Stimulated activated CD4-positive, alpha-beta T cell treated with anti-CD3 and anti-CD28 coated beads, Interleukin-2, amount 100 ng/mL, for 48 hours (primary cell): Measurements from ENCODE around the gene STOML2.

ENCODE experiments used
- DNase-seq, 2 donors: peaks; one replicate each; pipeline ENCODE4 v3.0.0-alpha.2; 2020

Gene STOML2

DNA sequence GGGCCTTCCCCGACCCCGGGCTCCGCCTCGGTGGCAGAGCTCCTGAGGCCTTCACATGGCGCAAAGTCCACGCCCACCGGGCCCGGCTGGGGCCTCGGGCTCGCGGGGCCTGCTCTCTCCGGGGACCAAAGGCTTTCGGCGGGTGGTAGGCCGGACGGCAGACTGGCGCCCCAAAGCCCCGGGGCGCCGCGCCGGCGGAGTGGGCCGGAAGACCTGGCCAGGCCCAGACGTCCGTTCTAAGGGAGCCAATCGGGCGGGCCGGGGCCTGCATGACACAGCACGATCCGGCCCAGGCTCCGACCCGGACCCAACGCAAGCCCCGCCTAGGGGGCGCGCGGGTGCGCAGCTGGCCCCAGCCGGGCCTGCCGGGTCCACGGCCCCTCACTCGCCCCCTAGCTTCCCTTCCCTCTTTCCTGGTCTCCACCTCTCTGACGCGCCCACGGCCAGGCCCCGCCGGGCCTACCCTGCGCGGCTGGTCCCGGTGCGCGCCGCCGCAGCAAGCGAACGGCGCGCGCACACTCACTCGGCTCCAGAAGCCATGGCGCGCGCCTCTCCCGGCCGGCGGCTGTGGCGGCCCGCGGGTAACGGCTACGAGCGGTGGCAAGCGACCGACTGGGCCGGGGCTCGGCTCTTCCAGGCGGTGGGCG is 31.0 kb downstream of the STOML2 start:
- peak; percentile 56 to 61 for DNase-seq

DNA sequence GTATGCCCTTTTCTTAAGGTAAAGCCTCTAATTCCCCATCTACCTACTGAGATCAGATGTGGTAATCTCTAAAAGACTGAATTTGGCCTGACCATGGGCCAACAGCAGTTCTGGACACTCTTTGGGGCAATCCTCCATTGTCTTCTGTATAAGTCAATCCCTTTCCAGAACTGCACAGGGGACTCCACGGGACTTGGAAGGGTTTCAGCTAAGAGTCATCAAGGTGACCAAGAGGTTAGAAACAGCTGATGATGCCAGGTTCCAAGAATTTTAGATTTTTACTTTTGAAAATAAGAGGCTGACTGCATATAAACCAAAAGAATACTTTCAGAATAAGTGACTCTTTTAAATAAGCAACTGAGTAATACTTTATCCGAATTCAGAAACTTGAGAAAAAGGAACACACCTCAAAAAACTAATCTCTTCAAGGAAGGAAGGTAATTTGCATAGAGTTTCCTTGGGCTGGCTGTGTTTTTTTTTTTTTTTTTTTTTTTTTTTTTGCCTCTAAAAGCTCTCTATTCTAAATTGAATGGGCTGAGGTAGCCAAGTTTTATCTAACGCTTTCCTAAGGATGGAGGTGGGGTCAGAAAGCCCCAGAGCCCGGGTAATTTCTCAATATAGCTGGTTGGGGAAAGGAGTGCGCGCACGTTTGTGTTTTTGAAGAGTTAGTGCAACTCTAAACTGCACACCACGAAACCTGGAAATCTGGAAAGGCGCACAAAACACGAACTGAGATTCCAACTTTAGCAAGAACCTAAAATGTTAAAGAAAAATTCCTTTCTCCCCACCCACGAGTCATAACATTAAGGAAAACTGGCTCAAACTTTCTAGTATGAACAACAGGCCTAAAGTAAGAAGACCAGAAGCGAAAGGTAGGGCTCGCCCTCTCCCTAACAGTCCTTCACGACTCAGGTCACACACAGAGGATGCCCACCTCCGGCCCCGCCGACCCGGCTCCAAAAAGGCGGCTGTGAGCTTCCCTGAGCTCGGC is 31.8 kb downstream of the STOML2 start:
- DNase-seq = no peak

DNA sequence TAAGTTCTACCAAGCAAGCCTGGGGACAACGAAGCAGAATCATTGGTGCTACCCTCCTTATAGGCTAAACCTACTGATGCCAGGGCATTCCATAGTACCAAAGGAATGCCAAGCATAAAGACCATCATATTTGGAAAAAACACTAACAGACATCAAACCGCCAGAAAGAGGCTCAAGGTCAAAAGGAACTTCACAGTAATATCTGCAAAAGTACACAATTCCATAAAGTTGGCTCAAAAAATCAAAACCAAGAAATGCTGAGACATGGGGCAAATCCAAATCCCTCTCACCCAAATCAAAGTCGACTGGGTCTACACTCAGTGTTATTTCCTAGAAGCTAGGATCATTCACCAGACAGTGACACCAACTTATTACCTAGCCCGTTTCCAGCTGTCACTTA is 33.9 kb downstream of the STOML2 start:
- DNase-seq = no peak

DNA sequence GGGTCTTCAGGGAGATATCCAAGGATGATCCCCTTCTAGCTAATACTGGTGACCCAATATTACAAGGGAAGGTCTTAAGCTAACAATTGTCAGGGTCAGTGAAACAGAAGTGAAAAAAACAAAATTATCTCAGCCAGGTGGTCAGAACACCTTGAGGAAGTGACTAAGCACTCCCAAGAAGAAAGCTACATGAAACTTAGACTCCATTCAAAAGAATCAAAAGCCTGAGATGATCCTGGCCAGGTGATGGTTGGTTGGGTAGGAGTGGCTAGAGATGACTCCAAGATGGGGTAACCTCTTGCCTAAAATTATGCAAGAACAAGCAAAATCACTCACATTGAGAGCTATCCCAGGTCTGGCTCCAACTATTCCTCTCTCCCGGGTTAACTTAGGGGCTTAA is 35.9 kb downstream of the STOML2 start:
- no peak for DNase-seq

DNA sequence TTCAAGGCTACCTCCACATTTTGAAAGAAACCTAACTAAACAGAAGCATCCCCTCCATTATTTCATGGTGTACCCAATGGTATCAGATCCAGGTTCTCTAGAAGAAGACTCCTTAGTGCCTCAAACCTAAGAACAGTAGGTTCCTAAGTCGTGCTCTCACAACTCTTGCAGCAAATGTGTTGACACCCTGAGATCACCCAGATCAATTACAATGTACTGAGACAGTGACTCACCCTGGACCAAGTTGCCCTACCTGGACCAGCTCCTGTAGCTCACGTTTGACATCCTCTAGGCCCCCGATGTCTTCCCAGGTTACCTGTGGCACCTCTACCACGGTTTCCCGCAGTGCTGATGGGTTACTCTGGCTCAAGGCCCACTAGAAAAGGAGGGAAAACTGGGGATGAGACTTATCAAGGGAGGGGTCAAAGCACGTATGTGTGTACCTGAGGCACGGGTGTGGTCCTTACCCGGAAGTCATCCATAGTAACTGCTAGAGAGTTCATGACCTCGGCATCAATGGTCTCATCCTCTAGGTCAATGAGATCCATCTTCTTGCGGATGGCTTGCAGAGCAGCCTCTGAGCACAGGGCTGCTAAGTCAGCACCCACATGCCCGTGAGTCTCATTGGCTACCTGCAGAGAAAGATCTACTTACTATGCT is 42.3 kb downstream of the STOML2 start:
- DNase-seq = no peak

DNA sequence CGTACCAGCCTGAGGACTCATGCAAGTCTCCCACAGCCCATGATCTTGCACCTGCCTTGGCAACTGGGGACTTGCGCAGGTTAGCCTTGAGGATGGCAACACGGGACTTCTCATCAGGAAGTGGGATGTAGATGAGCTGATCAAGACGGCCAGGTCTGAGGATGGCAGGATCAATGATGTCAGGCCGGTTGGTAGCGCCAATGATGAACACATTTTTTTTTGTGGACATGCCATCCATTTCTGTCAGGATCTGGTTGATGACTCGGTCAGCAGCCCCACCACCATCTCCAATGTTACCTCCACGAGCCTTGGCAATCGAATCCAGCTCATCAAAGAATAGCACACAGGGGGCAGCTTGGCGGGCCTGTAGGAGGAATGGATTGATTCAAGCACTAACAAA is 43.5 kb downstream of the STOML2 start:
- DNase-seq = no peak

DNA sequence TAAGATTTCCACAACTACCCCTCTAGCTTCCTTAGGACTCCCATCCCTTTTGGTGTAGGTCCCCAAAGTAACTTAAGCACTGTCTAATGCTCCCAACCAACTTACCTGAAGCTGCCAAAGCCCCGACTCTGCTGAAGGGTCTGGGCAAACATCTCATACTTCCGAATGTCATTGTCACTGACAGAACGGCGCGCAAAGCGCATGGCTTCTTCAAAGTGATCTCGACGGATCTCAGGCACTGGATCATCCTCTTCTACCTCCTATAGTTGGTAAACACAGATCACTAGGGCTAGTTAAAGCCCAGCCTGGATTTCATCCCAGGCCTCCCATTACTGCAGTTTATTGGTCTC is 45.7 kb downstream of the STOML2 start:
- DNase-seq = no peak

DNA sequence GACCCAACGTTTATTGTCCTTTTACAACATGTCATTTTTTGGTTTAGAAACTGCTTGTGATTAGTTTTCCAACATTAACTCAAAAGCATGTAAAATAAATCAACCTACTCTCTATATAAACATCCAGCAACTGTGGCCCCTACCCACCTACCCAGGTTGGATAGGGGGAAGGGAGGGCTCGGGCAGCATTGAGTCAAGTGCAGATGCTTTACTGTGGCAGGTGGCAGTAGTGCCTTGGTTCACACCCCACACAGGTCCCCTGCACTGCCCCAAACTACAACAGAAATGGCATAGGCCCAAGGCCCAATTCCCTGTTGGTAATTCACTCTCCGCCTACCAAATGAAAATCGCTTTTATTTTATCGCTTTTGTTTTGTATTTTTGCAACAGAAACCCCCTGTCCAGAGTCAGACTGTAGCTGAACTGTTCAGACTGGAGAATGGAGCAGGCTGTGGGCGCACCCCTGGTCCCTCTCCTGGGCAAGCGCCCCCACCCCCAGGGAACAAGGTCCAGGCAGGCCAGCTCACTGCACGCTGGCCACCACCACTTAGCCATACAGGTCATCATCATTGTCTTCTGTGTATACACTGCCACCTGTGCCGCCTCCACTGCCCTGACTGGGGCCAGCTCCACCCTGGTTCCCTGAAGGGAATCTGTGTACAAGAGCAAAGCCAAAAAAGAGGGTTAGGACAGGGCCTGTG is 46.2 kb downstream of the STOML2 start:
- no peak for DNase-seq

DNA sequence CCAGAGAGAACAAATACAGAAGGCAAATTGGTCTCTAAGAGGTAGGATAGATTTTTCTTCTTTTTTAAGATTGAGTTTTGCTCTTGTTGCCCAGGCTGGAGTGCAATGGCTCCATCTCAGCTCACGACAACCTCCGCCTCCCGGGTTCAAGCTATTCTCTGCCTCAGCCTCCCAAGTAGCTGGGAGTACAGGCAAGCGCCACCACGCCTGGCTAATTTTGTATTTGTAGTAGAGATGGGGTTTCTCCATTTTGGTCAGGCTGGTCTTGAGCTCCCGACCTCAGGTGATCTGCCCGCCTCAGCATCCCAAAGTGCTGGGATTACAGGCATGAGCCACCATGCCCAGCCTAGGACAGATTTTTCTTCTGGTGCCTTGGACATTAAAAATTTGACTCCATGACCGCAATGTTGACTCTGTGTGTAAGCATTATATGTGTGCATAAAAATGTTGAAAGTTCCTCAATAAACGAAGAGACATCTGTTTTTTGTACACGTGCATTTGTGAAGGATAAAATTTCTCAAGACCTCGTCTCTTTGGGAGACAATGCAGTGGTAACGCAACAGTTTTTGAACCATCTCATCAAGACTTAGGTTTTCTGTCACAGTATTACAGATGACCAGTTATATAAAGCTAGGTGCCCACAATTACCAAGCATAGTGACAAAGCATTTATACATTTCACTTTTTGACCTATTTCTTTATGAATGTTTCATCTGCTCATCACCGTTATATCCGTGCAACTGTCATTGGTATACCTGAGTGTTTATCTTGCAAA is 47.9 kb downstream of the STOML2 start:
- no peak for DNase-seq

DNA sequence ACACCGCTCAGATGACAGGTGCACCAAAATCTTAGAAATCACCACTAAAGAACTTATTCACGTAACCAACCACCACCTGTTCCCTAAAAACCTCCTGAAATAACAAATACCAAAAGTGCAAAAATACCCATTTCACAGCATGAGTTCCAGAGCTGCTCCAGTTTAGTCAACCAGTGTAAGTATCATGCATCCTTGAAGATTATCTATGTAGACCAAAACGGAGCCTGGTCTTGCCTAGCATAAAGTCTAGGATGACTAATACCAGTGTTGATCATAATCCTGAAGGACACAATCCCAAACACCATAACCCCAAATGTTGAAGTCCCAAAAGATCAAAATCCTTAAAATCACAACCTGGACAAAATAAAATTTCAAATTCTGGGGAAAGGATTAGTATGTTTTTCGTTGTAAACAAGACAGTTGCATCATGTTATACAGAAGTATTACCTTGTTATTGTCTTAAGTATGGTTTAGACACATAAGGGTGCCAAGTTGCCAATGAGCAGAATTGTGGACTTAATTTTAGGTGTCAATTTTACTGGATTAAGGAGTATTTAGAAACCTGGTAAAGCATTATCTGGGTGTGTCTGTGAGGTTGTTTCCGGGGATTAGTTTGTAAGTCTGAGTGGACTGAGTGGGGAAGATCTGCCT is 48.6 kb downstream of the STOML2 start:
- DNase-seq = no peak

DNA sequence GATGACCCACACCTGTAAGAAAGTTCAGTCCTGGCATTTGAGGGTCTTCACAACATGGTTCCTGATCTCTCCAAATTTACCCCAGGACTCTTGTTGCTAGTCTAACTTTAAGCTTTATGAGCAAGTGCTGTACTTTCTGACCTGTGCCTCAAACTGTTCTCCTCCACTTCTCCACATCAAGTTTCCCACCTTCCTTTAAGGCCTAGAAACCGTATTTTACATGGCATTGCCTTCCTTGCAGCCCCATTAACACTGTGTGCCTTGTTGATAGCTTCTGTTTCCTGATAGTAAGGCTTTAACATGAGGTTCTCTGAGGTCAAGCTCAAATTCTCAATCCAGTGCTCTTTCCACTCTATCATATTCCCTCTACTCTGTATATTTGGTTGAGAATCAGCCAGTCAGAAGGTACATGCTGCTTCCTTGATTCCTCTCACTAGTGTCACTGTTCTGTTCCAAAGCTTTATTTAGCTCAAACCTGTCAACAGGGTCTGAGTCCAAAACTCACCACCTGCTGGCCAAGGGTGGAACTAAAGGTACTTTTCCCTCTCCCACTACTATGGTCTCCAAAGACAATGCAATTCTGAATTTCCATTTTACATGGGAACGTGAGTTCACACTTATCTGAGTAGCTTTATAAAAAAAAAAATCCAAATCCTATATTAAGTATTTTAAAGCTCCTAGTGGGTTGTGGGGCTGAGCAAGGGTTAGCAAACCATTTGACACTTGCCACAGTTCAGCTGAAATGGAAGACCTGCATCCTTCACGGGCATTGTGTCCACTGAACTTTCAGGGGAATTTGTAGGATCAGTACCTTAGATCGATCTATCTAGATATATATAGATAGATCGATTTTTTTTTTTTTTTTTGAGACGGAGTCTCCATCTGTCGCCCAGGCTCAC is 51.6 kb downstream of the STOML2 start:
- DNase-seq = peak; percentile 37 to 52
